ENCODE data around the gene PLA2G2E.

The PLA2G2E gene, protein sequence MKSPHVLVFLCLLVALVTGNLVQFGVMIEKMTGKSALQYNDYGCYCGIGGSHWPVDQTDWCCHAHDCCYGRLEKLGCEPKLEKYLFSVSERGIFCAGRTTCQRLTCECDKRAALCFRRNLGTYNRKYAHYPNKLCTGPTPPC

DNA sequence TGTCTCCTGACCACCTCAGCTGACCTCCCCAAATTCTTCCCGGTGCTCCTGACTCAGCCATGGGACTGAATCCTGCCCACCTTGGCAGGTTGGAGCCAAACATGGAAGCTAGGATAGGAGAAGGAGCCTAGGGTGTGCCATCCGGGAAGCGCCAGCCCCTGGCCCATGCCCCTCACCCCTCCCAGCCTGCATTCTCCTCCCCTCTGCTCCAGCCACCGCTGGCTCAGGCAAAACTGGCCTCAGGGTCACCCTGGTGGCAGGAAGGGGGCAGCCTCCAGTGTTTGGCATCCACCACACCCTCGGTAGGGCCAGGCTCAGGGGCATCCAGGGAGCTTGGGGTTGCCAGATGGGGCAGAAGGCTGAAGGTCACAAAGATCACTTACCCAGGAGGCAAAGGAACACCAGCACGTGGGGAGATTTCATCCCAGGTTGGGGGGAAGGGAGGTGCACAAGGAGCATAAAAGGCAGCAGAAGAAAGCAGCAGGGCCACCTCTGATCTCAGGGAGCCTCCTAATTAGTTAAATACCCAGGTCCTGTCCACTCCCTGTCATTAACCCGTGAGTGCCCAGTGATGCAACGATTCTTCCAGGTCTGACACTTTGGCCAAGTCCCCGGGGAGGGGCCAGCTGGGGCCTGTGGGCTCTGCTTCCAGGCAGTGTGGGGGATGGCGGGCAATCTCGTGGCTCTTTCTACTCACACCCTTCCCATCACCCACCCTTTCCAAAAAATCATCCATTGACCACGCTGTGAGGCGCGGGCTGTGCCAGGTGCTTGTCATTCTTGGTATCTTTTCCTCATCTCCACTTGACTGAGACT is at the start of gene PLA2G2E:
Gene PLA2G2E (minus strand): TSS at position 481 of the 816 bp plus-strand sequence. CDS start 58 bp downstream, at position 423.
- DNase-seq: no peak

DNA sequence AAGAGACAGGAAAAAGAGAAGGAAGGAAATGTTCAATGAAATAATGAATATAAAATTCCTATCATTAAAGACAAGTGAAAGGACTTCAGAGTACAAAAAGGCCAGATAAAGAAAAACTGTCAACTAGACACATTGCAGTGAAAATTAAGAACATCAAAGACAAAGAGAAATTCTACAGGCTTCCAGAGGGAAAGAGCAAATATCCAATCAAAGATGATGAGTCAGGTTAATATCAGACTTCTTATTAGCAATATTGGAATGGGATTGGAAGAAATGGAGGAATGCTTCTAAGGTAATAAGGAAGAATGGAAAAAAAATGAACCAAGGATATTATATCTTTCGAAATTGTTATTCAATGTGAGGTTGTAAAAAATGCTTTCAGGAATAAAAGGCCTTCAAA is 48.2 kb upstream of the PLA2G2E start:
- no peak for DNase-seq

- no peak for DNase-seq
These were observed 46.7 kb upstream of the PLA2G2E start for GRCh38 chr1:19969898-19970660.

- no peak for DNase-seq
These were observed 44.4 kb upstream of the PLA2G2E start for GRCh38 chr1:19967808-19968207.

DNA sequence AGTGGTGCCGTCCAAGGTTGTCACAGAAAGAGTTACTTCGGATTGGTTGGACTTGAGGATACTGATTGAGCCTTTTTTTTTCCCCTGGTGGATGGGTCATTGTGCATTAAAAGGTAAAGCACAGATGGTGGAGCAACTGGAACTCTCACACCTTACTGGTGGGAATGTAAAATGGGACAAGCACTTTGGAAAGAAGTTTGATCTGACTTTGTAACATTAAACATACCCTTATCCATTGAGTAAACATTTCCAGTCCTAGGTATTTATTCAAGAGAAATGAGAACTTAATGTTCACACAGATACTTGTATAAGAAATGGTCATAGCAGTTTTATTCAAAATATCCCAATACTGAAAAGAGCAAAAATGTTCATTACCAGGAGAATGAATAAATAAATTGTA is 41.1 kb upstream of the PLA2G2E start:
- no peak for DNase-seq

GRCh38 chr1:19963636-19964035 is 40.2 kb upstream of the PLA2G2E start:
- no peak for DNase-seq

DNA sequence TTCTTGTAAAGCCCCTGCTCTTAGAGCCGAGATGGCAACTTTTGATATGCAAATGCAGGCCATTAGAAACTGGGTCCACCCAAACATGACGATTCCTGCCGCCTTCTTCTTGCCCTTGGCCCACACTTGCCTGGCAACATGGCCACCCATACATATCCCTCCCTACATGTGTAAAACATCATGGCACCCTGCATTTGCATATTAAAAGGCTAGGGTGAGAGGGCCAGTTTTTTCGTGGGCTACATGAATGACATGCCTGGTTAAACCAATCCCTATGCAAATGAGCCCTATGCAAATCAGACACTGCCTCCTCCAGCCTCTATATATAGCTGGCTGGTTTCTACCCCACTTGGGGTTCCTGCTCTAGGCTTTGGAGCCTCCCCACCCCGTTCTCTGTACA is 37.2 kb upstream of the PLA2G2E start:
- no peak for DNase-seq

DNA sequence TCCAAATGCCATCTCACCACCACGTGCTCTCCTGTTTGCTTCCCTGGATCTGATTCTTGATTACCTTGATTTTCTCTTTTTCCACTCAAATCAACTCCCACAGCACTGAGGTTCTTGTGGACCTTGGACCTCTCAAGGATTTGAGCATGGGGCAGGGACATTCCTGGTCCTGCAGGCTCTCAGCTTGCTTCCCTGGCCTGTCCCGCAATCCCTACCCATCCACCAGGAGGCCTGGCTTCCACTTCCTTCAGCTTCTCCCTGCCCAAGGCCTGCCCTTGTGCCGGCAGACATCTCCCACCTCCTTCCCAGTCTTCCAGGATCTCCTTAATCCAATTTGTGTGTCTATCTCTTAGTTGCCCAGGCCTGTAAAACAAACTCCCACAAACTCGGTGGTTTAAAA is 34.4 kb upstream of the PLA2G2E start:
- DNase-seq: no peak

GRCh38 chr1:19955534-19956170 is 32.2 kb upstream of the PLA2G2E start:
- no peak for DNase-seq

DNA sequence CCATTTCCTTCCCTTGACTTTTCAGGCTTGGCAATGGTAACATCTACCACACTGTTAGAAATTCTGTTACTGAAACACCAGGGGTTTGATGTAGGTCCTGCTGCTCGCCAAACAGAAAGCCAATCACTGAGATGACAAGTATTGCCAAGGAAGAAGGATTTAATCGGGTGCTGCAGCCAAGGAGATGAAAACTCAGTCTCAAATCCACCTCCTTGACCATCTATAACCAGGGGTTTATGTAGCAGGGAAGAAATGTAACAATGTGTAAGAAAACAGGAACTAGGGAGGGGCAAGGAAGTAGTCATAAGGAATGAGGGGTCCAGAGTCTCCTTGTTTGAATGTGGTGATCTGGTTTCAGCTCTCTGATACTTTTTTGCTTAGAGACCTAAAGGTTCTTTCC is 30.6 kb upstream of the PLA2G2E start:
- no peak for DNase-seq

- no peak for DNase-seq
These were observed 25.6 kb upstream of the PLA2G2E start for GRCh38 chr1:19949016-19949415.

GRCh38 chr1:19946971-19947370 is 23.6 kb upstream of the PLA2G2E start:
- no peak for DNase-seq

- no peak for DNase-seq
These were observed 22.9 kb upstream of the PLA2G2E start for GRCh38 chr1:19946331-19946751.

GRCh38 chr1:19945914-19946313 is 22.5 kb upstream of the PLA2G2E start:
- no peak for DNase-seq

GRCh38 chr1:19942657-19943056 is 19.2 kb upstream of the PLA2G2E start:
- no peak for DNase-seq

- DNase-seq: no peak
These were observed 18.7 kb upstream of the PLA2G2E start for GRCh38 chr1:19942088-19942487.

DNA sequence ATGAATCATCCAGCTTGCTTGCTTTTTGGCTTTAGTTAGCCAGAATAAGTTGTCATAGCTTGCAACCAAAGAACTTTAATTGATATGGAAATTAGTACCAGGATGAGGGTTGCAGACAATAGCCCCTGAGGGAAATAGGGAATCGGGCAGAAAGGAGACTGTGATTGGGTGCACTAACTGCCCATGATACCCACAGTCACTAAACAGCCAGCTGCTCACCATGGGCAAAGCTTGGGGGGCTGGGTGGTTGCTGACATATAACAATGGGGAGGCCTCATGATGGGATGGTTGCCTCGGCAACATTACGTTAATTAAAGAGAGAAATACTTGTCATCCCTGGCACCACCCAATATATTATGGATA is 17.8 kb upstream of the PLA2G2E start:
- DNase-seq: no peak

DNA sequence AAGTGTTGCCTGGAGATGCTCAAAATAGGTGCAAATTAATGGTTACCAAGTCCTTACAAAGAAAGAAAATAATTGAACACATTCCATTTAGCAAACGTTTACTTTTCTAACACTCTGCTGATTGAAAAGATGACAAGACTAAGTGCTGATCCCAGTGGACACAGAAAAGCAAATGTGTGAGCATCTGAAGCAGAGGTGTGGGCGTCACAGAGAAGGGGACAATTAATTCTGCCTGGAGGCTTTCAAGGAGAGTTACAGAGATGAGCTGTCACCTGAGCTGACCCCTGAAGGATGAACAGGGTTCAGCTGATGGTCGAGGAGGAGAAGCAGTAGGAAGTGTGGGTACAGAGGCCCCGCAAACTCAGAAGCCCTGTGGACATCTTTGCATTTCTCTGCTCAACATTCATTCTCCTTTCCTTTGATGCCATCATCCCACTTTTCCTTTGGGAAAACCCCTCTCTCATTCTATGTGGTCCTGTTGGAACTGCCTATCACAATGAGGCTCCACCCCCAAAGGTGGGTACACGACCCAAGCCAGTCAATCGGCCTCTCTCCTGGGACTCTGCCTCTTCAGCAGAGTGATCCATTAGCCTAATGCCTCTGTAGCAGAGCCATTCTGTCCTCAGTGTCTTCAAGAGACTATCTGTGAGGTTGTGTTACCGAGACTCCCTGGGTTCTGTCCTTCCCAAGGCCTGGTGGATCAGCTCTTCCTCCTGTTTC is 17.2 kb upstream of the PLA2G2E start:
- DNase-seq: no peak

- no peak for DNase-seq
These were observed 15.1 kb upstream of the PLA2G2E start for GRCh38 chr1:19938472-19938871.

GRCh38 chr1:19936061-19936750 is 12.8 kb upstream of the PLA2G2E start:
- DNase-seq: no peak

DNA sequence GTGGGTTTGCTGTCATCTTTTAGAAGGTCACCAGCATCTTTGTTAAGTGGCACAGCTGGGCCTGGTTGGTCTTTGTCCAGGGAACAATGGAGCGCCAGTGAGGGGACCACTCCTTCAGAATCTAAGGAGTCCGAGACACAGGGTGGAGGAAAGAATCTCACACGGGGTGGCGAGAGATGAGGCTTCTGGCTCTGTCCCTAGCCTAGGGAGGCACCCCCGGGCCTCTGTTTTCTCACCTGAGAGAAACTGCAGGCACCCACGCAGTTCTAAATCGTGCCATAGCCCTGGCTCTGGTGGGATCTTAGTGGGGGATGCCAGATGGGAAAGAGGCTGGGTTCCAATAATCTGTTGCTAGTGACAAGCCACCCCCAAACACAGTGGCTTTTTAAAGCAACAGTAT is 10.9 kb upstream of the PLA2G2E start:
- no peak for DNase-seq

DNA sequence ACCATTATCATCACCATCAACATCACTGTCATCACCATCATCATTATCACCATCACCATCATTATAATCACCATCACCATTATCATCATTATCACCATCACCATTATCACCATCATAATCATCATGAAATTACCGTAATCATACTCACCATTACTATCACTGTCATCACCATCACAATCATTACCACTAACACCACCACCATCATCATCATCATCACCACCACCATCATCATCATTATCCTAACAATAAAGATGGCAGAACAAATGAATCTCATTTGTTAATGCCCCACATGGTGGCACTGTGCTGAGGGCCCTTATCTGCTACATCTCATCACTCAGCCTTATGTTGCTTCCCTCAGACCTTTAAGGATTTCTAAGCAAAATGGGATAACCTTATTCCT is 9.4 kb upstream of the PLA2G2E start:
- DNase-seq: no peak
